Stimulated activated CD8-positive, alpha-beta memory T cell treated with anti-CD3 and anti-CD28 coated beads, Interleukin-7, amount 100 ng/mL, for 48 hours (primary cell): ENCODE results near the gene COL6A1.
A peak's percentile ranks its signal among the peaks of the same experiment; 100 is the strongest.
"Not testable (repeated sequence)": the region's sequence is repeated elsewhere in the genome, so short reads cannot be mapped to it uniquely, and the experiment has no call there.

Experiments
- DNase-seq, 2 donors: peaks; one replicate each; pipeline ENCODE4 v3.0.0-alpha.2; 2020; ENCODE audit warnings: low read depth in 1 of 2; ENCODE audit errors: extremely low read depth in 1 of 2

The COL6A1 gene

GRCh38 chr21:46040707-46041106 lies 59.1 kb downstream of the COL6A1 start:
- no peak for DNase-seq

DNA sequence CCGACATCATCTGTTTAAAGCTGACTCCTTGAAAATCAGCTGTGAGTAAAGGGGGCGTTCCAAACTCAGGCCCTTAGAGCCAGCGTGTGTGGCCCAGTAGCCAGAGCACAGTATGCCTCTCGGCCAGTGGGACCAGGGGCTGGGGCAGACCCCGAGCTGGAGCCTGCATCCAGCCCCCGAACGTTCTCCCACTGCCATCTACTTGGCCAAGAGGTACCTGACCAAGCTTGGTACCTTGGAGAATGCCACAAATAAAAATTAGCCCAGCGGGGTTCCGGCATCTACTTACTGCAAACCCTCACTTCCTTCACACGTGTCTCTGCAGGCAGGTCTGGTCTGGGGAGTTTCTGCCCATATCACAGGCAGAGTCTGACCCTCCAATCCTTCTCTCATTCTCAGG lies 59.6 kb downstream of the COL6A1 start:
- no peak for DNase-seq

- no peak for DNase-seq
Measured at GRCh38 chr21:46045154-46045553, 63.6 kb downstream of the COL6A1 start.

- DNase-seq: no peak
Measured at GRCh38 chr21:46046471-46046870, 64.9 kb downstream of the COL6A1 start.

- not testable (repeated sequence) for DNase-seq
Measured at GRCh38 chr21:46046906-46047305, 65.3 kb downstream of the COL6A1 start.

- no peak for DNase-seq
Measured at GRCh38 chr21:46048926-46049889, 67.6 kb downstream of the COL6A1 start.

DNA sequence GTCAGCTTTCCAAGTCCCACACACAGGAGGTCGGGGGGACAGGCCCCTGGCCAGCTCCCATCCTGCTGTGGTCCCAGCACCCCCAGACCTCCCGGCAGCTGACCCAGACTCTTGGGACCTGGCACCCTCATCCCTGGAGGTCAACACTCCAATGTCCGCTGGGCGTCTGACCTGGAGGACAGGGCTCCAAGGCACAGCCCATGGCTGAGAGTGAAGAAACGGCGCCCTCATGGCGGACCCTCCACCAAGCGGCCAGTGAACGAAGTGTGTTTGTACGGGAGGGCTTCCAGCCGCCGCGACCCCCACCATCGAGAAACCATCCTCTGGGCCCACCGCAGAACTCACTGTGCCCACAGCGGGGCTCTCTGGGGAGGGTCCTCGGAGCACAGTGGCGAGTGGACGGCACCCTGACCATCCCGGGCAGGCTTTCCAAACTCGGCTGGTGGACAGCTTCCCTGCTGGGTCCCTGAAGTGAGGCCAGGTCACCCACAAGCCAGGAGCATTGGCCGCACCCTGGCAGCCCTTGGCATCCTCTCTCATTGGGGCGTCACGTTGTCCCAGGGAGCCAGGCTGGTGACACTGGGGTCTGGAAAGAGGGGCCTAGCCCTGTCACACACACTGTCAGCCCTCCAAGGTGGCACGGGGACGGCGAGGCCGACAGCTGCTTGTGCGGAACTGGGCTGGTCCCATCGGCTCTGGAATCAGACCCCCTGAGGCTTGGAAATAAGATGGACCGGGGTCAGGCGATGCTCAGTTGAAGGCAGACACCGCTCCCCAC lies 68.5 kb downstream of the COL6A1 start:
- no peak for DNase-seq

DNA sequence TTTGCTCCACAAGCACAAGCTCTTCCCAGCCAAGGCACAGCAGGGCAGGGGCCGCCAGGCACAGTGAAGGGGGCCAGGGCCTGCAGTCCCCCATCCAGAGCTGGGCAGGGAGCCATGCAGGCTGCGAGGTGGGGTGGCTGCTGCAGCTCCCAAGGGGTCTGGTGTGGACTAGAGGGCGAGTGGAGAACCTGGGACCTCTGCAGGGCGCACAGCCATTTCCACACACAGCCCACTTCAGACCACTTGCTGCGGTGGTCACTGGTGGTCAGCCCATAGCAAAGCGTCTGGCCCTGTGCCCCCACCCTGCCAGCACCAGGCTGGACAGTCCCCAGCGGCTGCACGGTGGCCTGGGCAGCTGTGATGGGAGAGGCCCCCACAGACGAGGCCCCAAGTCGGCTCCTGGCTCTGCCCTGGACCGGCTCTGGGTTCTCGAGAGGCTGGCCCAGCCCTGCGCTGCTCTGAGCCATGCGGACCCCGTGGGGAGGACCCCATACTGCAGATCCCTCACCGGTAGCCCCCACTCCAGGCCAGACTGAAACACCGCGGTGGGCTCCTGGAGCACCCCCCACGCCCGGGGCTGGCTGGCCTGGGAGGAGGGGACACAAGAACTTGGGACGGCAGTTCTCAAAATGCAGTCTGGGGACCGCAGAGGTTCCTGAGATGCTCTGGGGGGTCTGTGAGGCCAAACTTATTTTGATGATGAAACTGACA lies 69.3 kb downstream of the COL6A1 start:
- no peak for DNase-seq

DNA sequence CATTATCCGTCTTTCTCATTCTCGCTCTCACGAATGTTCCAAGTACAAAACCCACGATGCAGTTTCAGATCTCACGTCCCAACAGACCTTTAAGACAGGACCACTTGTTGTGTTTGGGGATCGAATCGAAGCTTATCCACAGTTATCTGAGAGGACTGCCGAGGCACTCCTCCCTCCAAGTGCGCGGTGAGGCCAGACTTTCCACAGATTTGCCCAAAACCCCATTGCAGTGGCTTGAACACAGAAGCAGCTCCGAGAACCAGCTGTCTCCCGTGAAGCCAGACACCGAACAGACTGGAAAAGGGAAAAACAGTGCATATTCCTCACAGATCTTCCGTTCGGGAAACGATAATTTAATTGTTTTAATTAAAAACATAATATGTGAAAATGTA lies 69.8 kb downstream of the COL6A1 start:
- no peak for DNase-seq

- DNase-seq: no peak
Measured at GRCh38 chr21:46051821-46052675, 70.5 kb downstream of the COL6A1 start.

DNA sequence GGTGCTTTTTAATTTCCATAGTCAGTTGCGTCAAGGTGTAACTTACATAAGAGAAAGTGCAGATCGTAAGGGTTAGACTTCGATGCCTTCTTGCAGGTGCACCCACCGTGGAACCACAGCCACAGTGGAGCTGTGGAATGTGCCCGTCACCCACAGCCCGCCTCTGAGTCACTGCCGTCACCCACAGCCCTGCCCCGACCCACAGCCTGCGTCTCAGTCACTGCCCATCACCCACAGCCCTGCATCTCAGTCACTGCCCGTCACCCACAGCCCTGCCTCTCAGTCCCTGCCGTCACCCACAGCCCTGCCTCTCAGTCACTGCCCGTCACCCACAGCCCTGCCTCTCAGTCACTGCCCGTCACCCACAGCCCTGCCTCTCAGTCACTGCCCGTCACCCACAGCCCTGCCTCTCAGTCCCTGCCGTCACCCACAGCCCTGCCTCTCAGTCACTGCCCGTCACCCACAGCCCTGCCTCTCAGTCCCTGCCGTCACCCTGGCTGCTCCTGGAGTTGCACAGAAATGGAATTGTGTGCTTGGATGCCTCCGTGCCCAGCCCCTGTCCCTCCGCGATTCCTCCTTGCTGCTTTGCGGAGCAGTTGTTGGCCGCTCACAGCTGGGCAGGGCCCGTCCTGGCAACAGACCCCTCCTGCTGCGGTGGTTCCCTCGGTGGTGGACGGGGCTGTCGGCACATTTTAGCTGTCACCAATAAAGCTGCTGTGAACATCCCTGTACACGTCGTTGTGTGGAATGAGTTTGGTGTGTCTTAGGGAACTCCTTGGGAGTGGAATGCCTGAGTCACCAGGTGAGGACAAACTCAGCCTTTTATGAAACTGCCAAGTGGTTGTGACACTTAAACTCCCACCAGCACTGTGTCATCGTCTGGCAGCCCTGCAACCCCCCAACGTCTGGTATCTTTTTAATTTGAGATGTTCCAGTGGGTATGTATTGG lies 71.4 kb downstream of the COL6A1 start:
- DNase-seq: peak; percentile 57 to 72

GRCh38 chr21:46054031-46054430 lies 72.5 kb downstream of the COL6A1 start:
- no peak for DNase-seq

- DNase-seq: no peak
Measured at GRCh38 chr21:46054451-46054881, 72.9 kb downstream of the COL6A1 start.
